Neuronal stem cell (in vitro differentiated cells): Measurements from ENCODE around the gene SMC3.
A peak's percentile ranks its signal among the peaks of the same experiment; 100 is the strongest.
"Not testable (repeated sequence)": the region's sequence is repeated elsewhere in the genome, so short reads cannot be mapped to it uniquely, and the experiment has no call there.

Source experiments
- DNase-seq: peaks from one replicate; pipeline ENCODE4 v3.0.0-alpha.2; 2013; ENCODE audit warnings: low spot score
- H2AFZ ChIP-seq: one replicate; pipeline ENCODE4 v1.6.1; 2013; ENCODE audit warnings: mild to moderate bottlenecking, low read length, inconsistent platforms
- H2AK5ac ChIP-seq: 2 replicates; pipeline ENCODE4 v1.6.1; 2013; ENCODE audit warnings: low read depth, mild to moderate bottlenecking, inconsistent platforms, low read length, moderate library complexity, mixed read lengths
- H2BK120ac ChIP-seq: 2 replicates; pipeline ENCODE4 v1.6.1; 2013; ENCODE audit warnings: low read depth, mild to moderate bottlenecking, inconsistent platforms, low read length, moderate library complexity, mixed read lengths
- H2BK12ac ChIP-seq: one replicate; pipeline ENCODE4 v1.6.1; 2013; ENCODE audit warnings: low read length, inconsistent platforms
- H2BK15ac ChIP-seq: 2 replicates; pipeline ENCODE4 v1.6.1; 2013; ENCODE audit warnings: mild to moderate bottlenecking, low read length, inconsistent platforms, mixed read lengths
- H2BK5ac ChIP-seq: one replicate; pipeline ENCODE4 v1.6.1; 2013; ENCODE audit warnings: inconsistent platforms, mild to moderate bottlenecking, low read length, moderate library complexity
- H3K14ac ChIP-seq: one replicate; pipeline ENCODE4 v1.6.1; 2013; ENCODE audit warnings: low read length, inconsistent platforms
- H3K18ac ChIP-seq: 2 replicates; pipeline ENCODE4 v1.6.1; 2013; ENCODE audit warnings: low read length, inconsistent platforms
- H3K23ac ChIP-seq: 2 replicates; pipeline ENCODE4 v1.6.1; 2013; ENCODE audit warnings: low read depth, mild to moderate bottlenecking, mixed read lengths, low read length, inconsistent platforms; ENCODE audit not compliant: poor library complexity
- H3K27ac ChIP-seq: replicated peaks from 3 replicates; pipeline ENCODE4 v1.5.1; 2013; ENCODE audit warnings: low read length, inconsistent platforms
- H3K27me3 ChIP-seq, 3 experiments: 2 replicates each; pipeline ENCODE4 v1.6.1; 2013; ENCODE audit warnings: low read length in 3 of 3, mild to moderate bottlenecking in 2 of 3, inconsistent platforms in 1 of 3, low read depth in 1 of 3, mixed read lengths in 1 of 3, moderate library complexity in 1 of 3; ENCODE audit not compliant: control insufficient read depth in 3 of 3, insufficient read depth in 3 of 3
- H3K36me3 ChIP-seq, 2 donors: replicated peaks in 1 of 2; 2 replicates each; pipeline ENCODE4 v1.6.1; 2013; ENCODE audit warnings: low read length in 2 of 2; ENCODE audit not compliant: control insufficient read depth in 2 of 2, insufficient read depth in 2 of 2
- H3K4ac ChIP-seq: 2 replicates; pipeline ENCODE4 v1.6.1; 2013; ENCODE audit warnings: inconsistent platforms, mild to moderate bottlenecking, low read length, moderate library complexity
- H3K4me1 ChIP-seq, 2 donors: 1 replicate in 1 of 2; 2 replicates in 1 of 2; pipeline ENCODE4 v1.6.1; 2013; ENCODE audit warnings: low read length in 2 of 2, low read depth in 1 of 2; ENCODE audit not compliant: control insufficient read depth in 2 of 2, insufficient read depth in 1 of 2
- H3K4me2 ChIP-seq: one replicate; pipeline ENCODE4 v1.6.1; 2013; ENCODE audit warnings: mild to moderate bottlenecking, low read length, inconsistent platforms; ENCODE audit not compliant: insufficient read depth, poor library complexity, severe bottlenecking
- H3K4me3 ChIP-seq, 2 donors: 2 replicates each; pipeline ENCODE4 v1.5.1; 2013; ENCODE audit warnings: low read length in 2 of 2, mild to moderate bottlenecking in 2 of 2, inconsistent platforms in 1 of 2, moderate library complexity in 1 of 2
- H3K79me1 ChIP-seq: one replicate; pipeline ENCODE4 v1.6.1; 2013; ENCODE audit warnings: low read depth, mild to moderate bottlenecking, inconsistent platforms, low read length, moderate library complexity
- H3K9ac ChIP-seq: one replicate; pipeline ENCODE4 v1.6.1; 2013; ENCODE audit warnings: mild to moderate bottlenecking, low read depth, low read length, inconsistent platforms; ENCODE audit not compliant: poor library complexity
- H3K9me3 ChIP-seq, 2 donors: replicated peaks in 1 of 2; 2 replicates each; pipeline versions ENCODE3 to v1.6.1; 2013; ENCODE audit warnings: low read length in 2 of 2, mild to moderate bottlenecking in 2 of 2, inconsistent platforms in 1 of 2, low read depth in 1 of 2, mixed read lengths in 1 of 2, moderate library complexity in 1 of 2; ENCODE audit not compliant: control insufficient read depth in 2 of 2, insufficient read depth in 1 of 2
- H4K8ac ChIP-seq: one replicate; pipeline ENCODE4 v1.6.1; 2013; ENCODE audit warnings: low read depth, mild to moderate bottlenecking, inconsistent platforms, low read length, moderate library complexity
- H4K91ac ChIP-seq: one replicate; pipeline ENCODE4 v1.6.1; 2013; ENCODE audit warnings: low read length, low read depth, mild to moderate bottlenecking, inconsistent platforms; ENCODE audit not compliant: poor library complexity
- WGBS, 2 donors: extraction: QIAGEN DNeasy Blood & Tissue Kit; methylation state at CpG; one replicate each; pipeline ENCODE4 v1.1.7; 2013; ENCODE audit warnings: missing lambda C conversion rate in 2 of 2, mixed read lengths in 1 of 2; ENCODE audit not compliant: insufficient read length in 2 of 2, insufficient replicate concordance in 1 of 2; ENCODE audit errors: extremely low coverage in 2 of 2; 5-methylcytosine and 5-hydroxymethylcytosine counted together

The SMC3 gene

GRCh38 chr10:110609605-110610004, 42.1 kb downstream of the SMC3 start:
- Histone ChIP-seq H3K79me1 (no peaks in the 10 kb centered on the region), H3K9ac (no peak overlapping the region), H3K4me2 (no peak overlapping the region), H3K27ac (no peak overlapping the region), H2BK5ac (no peak overlapping the region), H2BK15ac (no peak overlapping the region), H3K27me3 (peaks cover 0 to 8% (median 0%) of the 10 kb centered on the region in 3 experiments), H4K8ac (no peak overlapping the region), H2AFZ (no peak overlapping the region), H4K91ac (no peak overlapping the region), H3K36me3 (peaks cover 2 to 25% of the 10 kb centered on the region in 2 donors), H2BK12ac (no peak overlapping the region), H3K14ac (no peak overlapping the region), H2BK120ac (no peak overlapping the region), H3K23ac (no peak overlapping the region), H3K9me3 (no peaks in the 10 kb centered on the region), H3K18ac (no peak overlapping the region), H3K4me3 (no peak overlapping the region), H2AK5ac (no peak overlapping the region), H3K4ac (no peak overlapping the region), H3K4me1 (peaks cover 0 to 1% of the 10 kb centered on the region in 2 donors)
- WGBS, 2 donors: no CpG with 5 or more reads among the region's 2 CpGs
- DNase-seq: no peak

GRCh38 chr10:110610308-110610774, 42.8 kb downstream of the SMC3 start:
- H2BK12ac ChIP-seq: no peak overlapping the region
- WGBS, 2 donors: no CpG with 5 or more reads among the region's 3 CpGs
- H3K18ac ChIP-seq: no peak overlapping the region
- no peak overlapping the region for H4K91ac ChIP-seq
- no peak overlapping the region for H3K9ac ChIP-seq
- H2AK5ac ChIP-seq: no peak overlapping the region
- peaks cover 2 to 17% of the 10 kb centered on the region in 2 donors for H3K36me3 ChIP-seq
- no peak overlapping the region for H2AFZ ChIP-seq
- H3K79me1 ChIP-seq: no peaks in the 10 kb centered on the region
- no peak overlapping the region for H3K4me3 ChIP-seq
- peaks cover 0 to 1% of the 10 kb centered on the region in 2 donors for H3K4me1 ChIP-seq
- H3K27me3 ChIP-seq: peaks cover 0 to 8% (median 0%) of the 10 kb centered on the region in 3 experiments
- no peak overlapping the region for H3K4ac ChIP-seq
- no peak overlapping the region for H3K4me2 ChIP-seq
- no peak overlapping the region for H2BK5ac ChIP-seq
- H3K27ac ChIP-seq: no peak overlapping the region
- DNase-seq: peak; percentile 50
- no peak overlapping the region for H4K8ac ChIP-seq
- H3K14ac ChIP-seq: no peak overlapping the region
- no peaks in the 10 kb centered on the region for H3K9me3 ChIP-seq
- no peak overlapping the region for H2BK120ac ChIP-seq
- no peak overlapping the region for H2BK15ac ChIP-seq
- H3K23ac ChIP-seq: no peak overlapping the region

- not testable (repeated sequence) for H3K4me2 ChIP-seq, H3K23ac ChIP-seq, H3K79me1 ChIP-seq, H2AFZ ChIP-seq, H3K27me3 ChIP-seq, H2BK15ac ChIP-seq, H3K4ac ChIP-seq, H3K27ac ChIP-seq, DNase-seq, H2BK5ac ChIP-seq, H3K4me1 ChIP-seq, H2BK12ac ChIP-seq, H4K8ac ChIP-seq, H2AK5ac ChIP-seq, H2BK120ac ChIP-seq, H3K9me3 ChIP-seq, H3K14ac ChIP-seq, H3K18ac ChIP-seq, H4K91ac ChIP-seq, H3K9ac ChIP-seq, H3K4me3 ChIP-seq
- peaks cover 2 to 13% of the 10 kb centered on the region in 2 donors for H3K36me3 ChIP-seq
- WGBS, 2 donors: no CpG with 5 or more reads among the region's 3 CpGs
Measured at GRCh38 chr10:110610781-110611180, 43.3 kb downstream of the SMC3 start.

GRCh38 chr10:110612087-110612486, 44.6 kb downstream of the SMC3 start:
- no peak overlapping the region for H3K4me2 ChIP-seq
- no peak overlapping the region for H3K4ac ChIP-seq
- H3K36me3 ChIP-seq: no peaks in the 10 kb centered on the region
- no peak overlapping the region for H2AFZ ChIP-seq
- H3K27me3 ChIP-seq: peaks cover 0 to 8% (median 0%) of the 10 kb centered on the region in 3 experiments
- H2BK15ac ChIP-seq: no peak overlapping the region
- no peak overlapping the region for H3K18ac ChIP-seq
- WGBS, 2 donors: no CpG with 5 or more reads among the region's 3 CpGs
- no peak overlapping the region for H2BK12ac ChIP-seq
- H3K4me1 ChIP-seq: peaks cover 0 to 1% of the 10 kb centered on the region in 2 donors
- no peaks in the 10 kb centered on the region for H3K9me3 ChIP-seq
- no peak overlapping the region for H2BK5ac ChIP-seq
- peak overlapping the region; percentile 23 for H2AK5ac ChIP-seq
- no peaks in the 10 kb centered on the region for H3K79me1 ChIP-seq
- no peak overlapping the region for H3K9ac ChIP-seq
- no peak overlapping the region for H3K14ac ChIP-seq
- H4K91ac ChIP-seq: no peak overlapping the region
- no peak for DNase-seq
- H3K4me3 ChIP-seq: no peak overlapping the region
- H3K23ac ChIP-seq: no peak overlapping the region
- no peak overlapping the region for H3K27ac ChIP-seq
- H2BK120ac ChIP-seq: no peak overlapping the region
- H4K8ac ChIP-seq: no peak overlapping the region
